ENCODE data around the gene GRIK4.

DNA sequence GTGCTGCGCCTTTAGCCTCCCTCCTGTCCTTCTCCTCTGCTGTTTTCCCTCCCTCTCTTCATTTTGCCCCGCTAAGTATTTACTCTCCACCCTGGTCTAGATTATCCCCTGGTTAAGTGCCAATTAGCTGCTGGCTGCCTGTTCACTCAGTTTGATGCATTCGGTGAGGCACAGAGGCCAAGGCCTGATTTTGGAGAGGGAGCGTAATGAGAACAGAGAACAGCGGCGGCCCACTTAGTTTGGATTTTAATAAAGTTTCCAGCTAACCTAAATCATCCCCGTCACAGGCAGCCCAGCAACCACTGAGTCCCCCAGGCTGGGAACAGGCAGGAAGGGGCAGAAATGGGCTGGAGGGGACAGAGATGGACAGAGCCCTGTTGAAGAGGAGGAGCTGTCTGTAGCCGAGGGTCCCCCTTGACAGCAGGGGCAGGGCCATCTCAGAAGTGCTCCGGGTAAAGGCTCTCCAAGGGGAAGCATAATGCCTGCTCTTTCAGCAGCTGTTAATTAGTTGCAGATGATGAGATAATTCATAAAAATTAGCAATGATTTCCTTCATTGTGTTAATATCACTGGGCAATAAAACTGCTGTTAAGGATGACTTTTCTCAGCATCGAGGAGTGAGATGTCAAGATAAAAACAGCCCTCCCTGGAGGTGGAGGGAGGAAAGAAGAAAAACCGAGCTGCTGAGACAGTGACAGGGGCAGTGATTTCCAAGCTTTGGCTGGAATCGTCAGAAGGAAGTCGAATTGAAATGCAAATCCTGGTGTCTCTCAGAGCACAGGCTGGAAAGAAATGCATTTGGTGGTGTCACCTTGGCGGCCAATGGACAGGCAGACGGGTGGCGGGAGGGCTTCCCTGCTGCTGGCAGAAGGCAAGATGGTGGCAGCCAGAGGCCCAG is 170.1 kb downstream of the GRIK4 start:
- TF ChIP-seq POLR2A (IDR thresholded peaks at IDR 0.05) = no peak
- TF ChIP-seq, protein P1, sequence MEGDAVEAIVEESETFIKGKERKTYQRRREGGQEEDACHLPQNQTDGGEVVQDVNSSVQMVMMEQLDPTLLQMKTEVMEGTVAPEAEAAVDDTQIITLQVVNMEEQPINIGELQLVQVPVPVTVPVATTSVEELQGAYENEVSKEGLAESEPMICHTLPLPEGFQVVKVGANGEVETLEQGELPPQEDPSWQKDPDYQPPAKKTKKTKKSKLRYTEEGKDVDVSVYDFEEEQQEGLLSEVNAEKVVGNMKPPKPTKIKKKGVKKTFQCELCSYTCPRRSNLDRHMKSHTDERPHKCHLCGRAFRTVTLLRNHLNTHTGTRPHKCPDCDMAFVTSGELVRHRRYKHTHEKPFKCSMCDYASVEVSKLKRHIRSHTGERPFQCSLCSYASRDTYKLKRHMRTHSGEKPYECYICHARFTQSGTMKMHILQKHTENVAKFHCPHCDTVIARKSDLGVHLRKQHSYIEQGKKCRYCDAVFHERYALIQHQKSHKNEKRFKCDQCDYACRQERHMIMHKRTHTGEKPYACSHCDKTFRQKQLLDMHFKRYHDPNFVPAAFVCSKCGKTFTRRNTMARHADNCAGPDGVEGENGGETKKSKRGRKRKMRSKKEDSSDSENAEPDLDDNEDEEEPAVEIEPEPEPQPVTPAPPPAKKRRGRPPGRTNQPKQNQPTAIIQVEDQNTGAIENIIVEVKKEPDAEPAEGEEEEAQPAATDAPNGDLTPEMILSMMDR (IDR thresholded peaks at IDR 0.05) = no peak
